GM23248 (cell line): Measurements from ENCODE around the gene KCNN3.

Experiments used
- EZH2 ChIP-seq: fragments of 200-600 bp; sonication (generic); IDR thresholded peaks from 2 replicates; pipeline ENCODE4 v1.6.1; 2018; ENCODE audit warnings: antibody characterized with exemption, mild to moderate bottlenecking; ENCODE audit not compliant: insufficient read depth, poor library complexity, severe bottlenecking
- EZH2phosphoT487 ChIP-seq: fragments of 200-600 bp; sonication (generic); IDR thresholded peaks from 2 replicates; pipeline ENCODE4 v1.6.1; 2018; ENCODE audit warnings: antibody characterized with exemption, moderate library complexity, mild to moderate bottlenecking, low read depth; ENCODE audit not compliant: insufficient read depth

- no peak for TF ChIP-seq EZH2phosphoT487
- TF ChIP-seq EZH2 = no peak
Observed at GRCh38 chr1:154705544-154705943, 164.5 kb downstream of the KCNN3 start.
